Endothelial cell (in vitro differentiated cells): ENCODE results near the gene DPYSL4. TPM values are rescaled to one million over a fixed set of nuclear protein-coding genes. Genes with fewer than 3 reads are reported as not detected.

Experiments used
- DNase-seq: peaks from one replicate; pipeline ENCODE4 v3.0.0; 2021; ENCODE audit warnings: low spot score
- H3K27ac Mint-ChIP-seq: one replicate; pipeline ENCODE4 v1.8.0; 2021; ENCODE audit warnings: mixed read lengths, inconsistent platforms; ENCODE audit not compliant: unreplicated experiment
- H3K27me3 Mint-ChIP-seq: one replicate; pipeline ENCODE4 v1.8.0; 2021; ENCODE audit warnings: mild to moderate bottlenecking, moderate library complexity, mixed read lengths, inconsistent platforms; ENCODE audit not compliant: unreplicated experiment
- H3K36me3 Mint-ChIP-seq: one replicate; pipeline ENCODE4 v1.8.0; 2021; ENCODE audit warnings: mild to moderate bottlenecking, low read depth, mixed read lengths, inconsistent platforms; ENCODE audit not compliant: unreplicated experiment
- H3K4me1 Mint-ChIP-seq: one replicate; pipeline ENCODE4 v1.8.0; 2021; ENCODE audit warnings: mild to moderate bottlenecking, mixed read lengths, inconsistent platforms; ENCODE audit not compliant: unreplicated experiment
- H3K4me3 Mint-ChIP-seq: one replicate; pipeline ENCODE4 v1.8.0; 2021; ENCODE audit warnings: mild to moderate bottlenecking, mixed read lengths, inconsistent platforms; ENCODE audit not compliant: unreplicated experiment
- H3K9me3 Mint-ChIP-seq: one replicate; pipeline ENCODE4 v1.8.0; 2021; ENCODE audit warnings: mixed read lengths, inconsistent platforms; ENCODE audit not compliant: unreplicated experiment
- total RNA-seq: library from RNA; stranded (reverse); fragmentation: NEBNext Ultra II Directional; extraction: Animal tissue kit (Norgen Biotek cat#: 25700); gene quantifications from one replicate; pipeline ENCODE4 v1.2.1, GENCODE V29; 2021; ENCODE audit not compliant: unreplicated experiment
- TF ChIP-seq, protein P1 (sequence below): fragments of 200-600 bp; sonication (generic); IDR thresholded peaks from one replicate; pipeline ENCODE4 v1.5.0; 2021; ENCODE audit warnings: antibody characterized with exemption; ENCODE audit not compliant: unreplicated experiment

The DPYSL4 gene
- total RNA-seq, 1 donor from 2014 or later = 15.0 TPM

DNA sequence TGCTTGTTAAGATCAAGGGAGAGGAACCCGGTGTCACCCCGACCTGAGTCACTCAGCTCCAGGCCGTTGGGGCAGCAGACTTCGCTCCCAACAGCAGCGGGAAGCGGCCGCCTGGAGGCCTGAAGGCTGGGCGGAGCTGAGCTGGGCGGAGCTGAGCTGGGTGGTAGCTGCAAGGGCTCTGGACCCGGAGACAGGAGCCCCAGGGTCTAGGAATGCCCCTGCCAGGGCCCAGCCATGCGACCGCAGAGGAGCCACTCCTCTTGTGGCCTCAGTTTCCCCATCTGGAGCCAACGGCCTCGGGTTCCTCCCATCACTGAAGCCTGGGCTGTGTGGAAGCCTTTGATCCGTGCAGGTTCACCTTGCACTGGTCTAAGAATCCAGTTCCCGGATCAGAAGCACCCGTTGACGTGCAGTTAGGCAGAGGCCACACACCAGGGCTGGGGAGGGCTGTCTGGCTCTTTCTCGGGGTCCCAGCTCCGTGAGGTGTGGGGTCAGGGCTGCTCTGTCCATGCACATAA, 21.9 kb upstream of the DPYSL4 start:
- Mint-ChIP-seq H3K4me3 (no peak overlapping the region), H3K27me3 (peaks cover 7% of the 10 kb centered on the region), H3K36me3 (no peaks in the 10 kb centered on the region), H3K27ac (no peak overlapping the region), H3K4me1 (peaks cover 9% of the 10 kb centered on the region), H3K9me3 (no peaks in the 10 kb centered on the region)
- no peak for DNase-seq
- TF ChIP-seq, protein P1, sequence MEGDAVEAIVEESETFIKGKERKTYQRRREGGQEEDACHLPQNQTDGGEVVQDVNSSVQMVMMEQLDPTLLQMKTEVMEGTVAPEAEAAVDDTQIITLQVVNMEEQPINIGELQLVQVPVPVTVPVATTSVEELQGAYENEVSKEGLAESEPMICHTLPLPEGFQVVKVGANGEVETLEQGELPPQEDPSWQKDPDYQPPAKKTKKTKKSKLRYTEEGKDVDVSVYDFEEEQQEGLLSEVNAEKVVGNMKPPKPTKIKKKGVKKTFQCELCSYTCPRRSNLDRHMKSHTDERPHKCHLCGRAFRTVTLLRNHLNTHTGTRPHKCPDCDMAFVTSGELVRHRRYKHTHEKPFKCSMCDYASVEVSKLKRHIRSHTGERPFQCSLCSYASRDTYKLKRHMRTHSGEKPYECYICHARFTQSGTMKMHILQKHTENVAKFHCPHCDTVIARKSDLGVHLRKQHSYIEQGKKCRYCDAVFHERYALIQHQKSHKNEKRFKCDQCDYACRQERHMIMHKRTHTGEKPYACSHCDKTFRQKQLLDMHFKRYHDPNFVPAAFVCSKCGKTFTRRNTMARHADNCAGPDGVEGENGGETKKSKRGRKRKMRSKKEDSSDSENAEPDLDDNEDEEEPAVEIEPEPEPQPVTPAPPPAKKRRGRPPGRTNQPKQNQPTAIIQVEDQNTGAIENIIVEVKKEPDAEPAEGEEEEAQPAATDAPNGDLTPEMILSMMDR = no peak

DNA sequence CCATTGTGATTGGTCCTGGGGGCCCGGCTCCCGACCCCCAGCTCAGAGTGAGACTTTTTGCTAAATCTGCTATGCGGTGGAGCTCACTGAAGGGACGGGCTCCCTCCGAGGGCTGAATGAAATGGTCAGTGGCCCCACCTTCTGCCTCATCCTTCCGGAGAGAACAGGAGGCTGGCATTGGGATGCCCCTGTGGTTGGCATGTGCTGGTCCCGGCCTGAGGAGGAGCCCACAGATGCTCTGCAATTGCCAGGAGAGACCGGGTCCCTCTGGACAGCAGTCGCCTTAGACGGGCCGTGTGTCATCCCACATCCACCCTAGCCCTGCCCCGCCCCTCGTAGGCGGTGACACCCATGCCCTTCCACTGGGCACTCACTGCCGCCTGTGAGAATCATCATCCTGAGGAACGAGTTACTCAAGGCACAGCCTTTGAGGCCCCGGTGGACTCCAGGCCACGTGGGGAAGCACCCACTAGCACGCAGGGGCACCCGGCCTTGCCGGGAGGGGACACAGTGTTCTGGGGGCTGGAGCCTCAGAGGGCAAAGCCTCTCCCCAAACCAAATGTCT, 21.2 kb upstream of the DPYSL4 start:
- Mint-ChIP-seq H3K27ac (no peak overlapping the region), H3K27me3 (peaks cover 7% of the 10 kb centered on the region), H3K4me3 (no peak overlapping the region), H3K36me3 (no peaks in the 10 kb centered on the region), H3K9me3 (no peaks in the 10 kb centered on the region), H3K4me1 (peaks cover 9% of the 10 kb centered on the region)
- TF ChIP-seq, protein P1 = no peak
- DNase-seq = no peak

DNA sequence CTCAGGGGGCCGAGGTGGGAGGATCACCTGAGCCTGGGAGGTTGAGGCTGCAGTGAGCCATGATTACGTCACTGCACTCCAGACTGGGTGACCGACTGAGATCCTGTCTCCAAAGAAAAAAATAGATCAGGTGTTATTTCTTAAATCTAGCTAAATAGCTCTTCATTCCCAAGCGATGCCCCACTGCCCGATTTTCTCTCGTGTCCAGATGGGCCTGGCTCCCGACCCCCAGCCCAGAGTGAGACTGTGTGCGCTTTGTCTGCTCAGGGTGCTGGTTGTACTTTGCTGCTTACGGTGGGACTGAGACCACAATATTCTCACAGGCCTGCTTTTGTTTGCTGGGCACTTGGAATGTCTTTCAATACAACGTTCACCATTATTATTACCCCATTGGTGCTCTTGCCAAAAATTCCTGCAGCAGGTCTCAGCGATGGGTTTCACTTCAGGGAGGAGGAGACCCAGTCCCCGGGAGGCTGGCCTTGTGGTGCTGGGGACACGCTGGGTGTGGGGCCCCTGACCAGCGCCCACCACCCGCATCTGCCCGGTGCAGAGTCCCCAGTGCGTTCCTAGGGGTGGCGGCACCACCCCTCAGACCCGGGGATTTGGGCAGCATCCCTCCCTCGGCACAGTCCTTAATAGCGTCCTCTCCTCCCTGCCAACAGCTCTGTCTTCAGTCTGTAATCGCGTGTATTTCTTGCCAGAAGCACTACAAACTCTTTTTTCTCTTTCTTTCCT, 20.4 kb upstream of the DPYSL4 start:
- TF ChIP-seq, protein P1 = no peak
- DNase-seq = no peak

DNA sequence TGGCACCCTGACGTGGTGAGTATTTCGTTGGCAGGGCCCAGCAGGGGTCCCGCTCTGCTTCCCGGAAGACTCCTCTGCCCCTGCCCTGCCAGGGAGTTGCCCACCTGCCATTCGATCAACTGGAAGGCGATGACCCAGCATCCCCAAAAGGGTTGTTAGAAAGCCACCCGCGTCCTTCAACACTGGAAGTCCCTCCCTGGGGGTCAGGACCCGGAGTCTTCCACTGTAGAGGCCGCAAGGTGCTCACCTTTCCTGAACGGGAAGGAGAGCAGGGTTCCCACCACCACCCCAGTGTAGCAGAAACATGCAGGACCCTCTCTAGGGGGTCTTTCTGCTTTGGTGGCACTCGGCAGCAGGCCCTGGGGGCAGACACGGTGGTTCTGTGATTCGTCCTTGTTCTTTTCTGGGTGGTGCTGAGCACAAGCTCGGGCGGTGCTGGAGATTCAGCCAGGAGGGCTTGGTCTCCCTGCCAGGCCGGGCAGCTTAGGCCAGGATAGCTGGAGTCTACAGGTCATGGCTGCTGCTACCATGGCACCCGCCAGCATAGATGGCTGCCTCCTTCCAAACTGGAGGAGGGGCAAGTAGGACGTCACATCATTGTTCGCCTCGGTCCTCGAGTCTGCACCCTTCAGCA, 19.6 kb upstream of the DPYSL4 start:
- H3K27me3 Mint-ChIP-seq = peaks cover 4% of the 10 kb centered on the region
- TF ChIP-seq, protein P1 = no peak
- no peaks in the 10 kb centered on the region for H3K36me3 Mint-ChIP-seq
- peaks cover 3% of the 10 kb centered on the region for H3K4me1 Mint-ChIP-seq
- H3K9me3 Mint-ChIP-seq = no peaks in the 10 kb centered on the region
- DNase-seq = no peak
- no peak overlapping the region for H3K4me3 Mint-ChIP-seq
- H3K27ac Mint-ChIP-seq = no peak overlapping the region

More for the DNA sequence above, 20.4 kb upstream of the DPYSL4 start:
- Mint-ChIP-seq H3K9me3 (no peaks in the 10 kb centered on the region), H3K27me3 (peaks cover 7% of the 10 kb centered on the region), H3K4me3 (no peak overlapping the region), H3K4me1 (peaks cover 9% of the 10 kb centered on the region), H3K36me3 (no peaks in the 10 kb centered on the region), H3K27ac (no peak overlapping the region)
